ENCODE measurements around the gene ISM1.

ISM1 gene

GRCh38 chr20:13256606-13257005 lies 35.5 kb downstream of the ISM1 start:
- no peak for ATAC-seq
- TF ChIP-seq, protein P1, sequence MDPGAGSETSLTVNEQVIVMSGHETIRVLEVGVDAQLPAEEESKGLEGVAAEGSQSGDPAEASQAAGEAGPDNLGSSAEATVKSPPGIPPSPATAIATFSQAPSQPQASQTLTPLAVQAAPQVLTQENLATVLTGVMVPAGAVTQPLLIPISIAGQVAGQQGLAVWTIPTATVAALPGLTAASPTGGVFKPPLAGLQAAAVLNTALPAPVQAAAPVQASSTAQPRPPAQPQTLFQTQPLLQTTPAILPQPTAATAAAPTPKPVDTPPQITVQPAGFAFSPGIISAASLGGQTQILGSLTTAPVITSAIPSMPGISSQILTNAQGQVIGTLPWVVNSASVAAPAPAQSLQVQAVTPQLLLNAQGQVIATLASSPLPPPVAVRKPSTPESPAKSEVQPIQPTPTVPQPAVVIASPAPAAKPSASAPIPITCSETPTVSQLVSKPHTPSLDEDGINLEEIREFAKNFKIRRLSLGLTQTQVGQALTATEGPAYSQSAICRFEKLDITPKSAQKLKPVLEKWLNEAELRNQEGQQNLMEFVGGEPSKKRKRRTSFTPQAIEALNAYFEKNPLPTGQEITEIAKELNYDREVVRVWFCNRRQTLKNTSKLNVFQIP (CRISPR knock-in tag; IDR thresholded peaks at IDR 0.05; ENCODE audit: borderline replicate concordance, low read depth) = no peak
- TF ChIP-seq CSRNP3 (CRISPR knock-in tag; IDR thresholded peaks at IDR 0.05) (no peak), CREB5 (CRISPR knock-in tag; IDR thresholded peaks at IDR 0.05; ENCODE audit: low read depth) (no peak), ISL1 (CRISPR knock-in tag; IDR thresholded peaks at IDR 0.05) (no peak), ZNF70 (CRISPR knock-in tag; IDR thresholded peaks at IDR 0.05) (no peak), CSDC2 (CRISPR knock-in tag; IDR thresholded peaks at IDR 0.05) (no peak), RARB (CRISPR knock-in tag; IDR thresholded peaks at IDR 0.05) (no peak), ZNF565 (CRISPR knock-in tag; conservative IDR thresholded peaks at IDR 0.05; ENCODE audit: low read depth) (no peak), PPARA (CRISPR knock-in tag; IDR thresholded peaks at IDR 0.05; ENCODE audit: borderline replicate concordance) (no peak), GLIS3 (CRISPR knock-in tag; IDR thresholded peaks at IDR 0.05) (no peak), ZFP30 (CRISPR knock-in tag; IDR thresholded peaks at IDR 0.05) (no peak), TOX (CRISPR knock-in tag; IDR thresholded peaks at IDR 0.05; ENCODE audit: borderline replicate concordance) (no peak), ESRRG (CRISPR knock-in tag; IDR thresholded peaks at IDR 0.05) (no peak), ZNF8 (CRISPR knock-in tag; IDR thresholded peaks at IDR 0.05) (no peak), PATZ1 (CRISPR knock-in tag; IDR thresholded peaks at IDR 0.05; ENCODE audit: borderline replicate concordance) (no peak), TCF4 (CRISPR knock-in tag; IDR thresholded peaks at IDR 0.05; ENCODE audit: borderline replicate concordance) (no peak), ZFP3 (CRISPR knock-in tag; IDR thresholded peaks at IDR 0.05) (no peak), BACH2 (CRISPR knock-in tag; IDR thresholded peaks at IDR 0.05; ENCODE audit: borderline replicate concordance) (no peak), OSR1 (CRISPR knock-in tag; IDR thresholded peaks at IDR 0.05) (no peak)
- TF ChIP-seq, protein P2, sequence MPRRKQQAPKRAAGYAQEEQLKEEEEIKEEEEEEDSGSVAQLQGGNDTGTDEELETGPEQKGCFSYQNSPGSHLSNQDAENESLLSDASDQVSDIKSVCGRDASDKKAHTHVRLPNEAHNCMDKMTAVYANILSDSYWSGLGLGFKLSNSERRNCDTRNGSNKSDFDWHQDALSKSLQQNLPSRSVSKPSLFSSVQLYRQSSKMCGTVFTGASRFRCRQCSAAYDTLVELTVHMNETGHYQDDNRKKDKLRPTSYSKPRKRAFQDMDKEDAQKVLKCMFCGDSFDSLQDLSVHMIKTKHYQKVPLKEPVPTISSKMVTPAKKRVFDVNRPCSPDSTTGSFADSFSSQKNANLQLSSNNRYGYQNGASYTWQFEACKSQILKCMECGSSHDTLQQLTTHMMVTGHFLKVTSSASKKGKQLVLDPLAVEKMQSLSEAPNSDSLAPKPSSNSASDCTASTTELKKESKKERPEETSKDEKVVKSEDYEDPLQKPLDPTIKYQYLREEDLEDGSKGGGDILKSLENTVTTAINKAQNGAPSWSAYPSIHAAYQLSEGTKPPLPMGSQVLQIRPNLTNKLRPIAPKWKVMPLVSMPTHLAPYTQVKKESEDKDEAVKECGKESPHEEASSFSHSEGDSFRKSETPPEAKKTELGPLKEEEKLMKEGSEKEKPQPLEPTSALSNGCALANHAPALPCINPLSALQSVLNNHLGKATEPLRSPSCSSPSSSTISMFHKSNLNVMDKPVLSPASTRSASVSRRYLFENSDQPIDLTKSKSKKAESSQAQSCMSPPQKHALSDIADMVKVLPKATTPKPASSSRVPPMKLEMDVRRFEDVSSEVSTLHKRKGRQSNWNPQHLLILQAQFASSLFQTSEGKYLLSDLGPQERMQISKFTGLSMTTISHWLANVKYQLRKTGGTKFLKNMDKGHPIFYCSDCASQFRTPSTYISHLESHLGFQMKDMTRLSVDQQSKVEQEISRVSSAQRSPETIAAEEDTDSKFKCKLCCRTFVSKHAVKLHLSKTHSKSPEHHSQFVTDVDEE (CRISPR knock-in tag; IDR thresholded peaks at IDR 0.05) = no peak

- ATAC-seq = no peak
- no peak for TF ChIP-seq PPARA (CRISPR knock-in tag; IDR thresholded peaks at IDR 0.05; ENCODE audit: borderline replicate concordance)
- TF ChIP-seq ZFP3 (CRISPR knock-in tag; IDR thresholded peaks at IDR 0.05) = no peak
- TF ChIP-seq BACH2 (CRISPR knock-in tag; IDR thresholded peaks at IDR 0.05; ENCODE audit: borderline replicate concordance) = no peak
- no peak for TF ChIP-seq PATZ1 (CRISPR knock-in tag; IDR thresholded peaks at IDR 0.05; ENCODE audit: borderline replicate concordance)
- TF ChIP-seq, protein P1 (CRISPR knock-in tag; IDR thresholded peaks at IDR 0.05; ENCODE audit: borderline replicate concordance, low read depth) = no peak
- TF ChIP-seq GLIS3 (CRISPR knock-in tag; IDR thresholded peaks at IDR 0.05) = no peak
- no peak for TF ChIP-seq RARB (CRISPR knock-in tag; IDR thresholded peaks at IDR 0.05)
- no peak for TF ChIP-seq ESRRG (CRISPR knock-in tag; IDR thresholded peaks at IDR 0.05)
- no peak for TF ChIP-seq ZNF565 (CRISPR knock-in tag; conservative IDR thresholded peaks at IDR 0.05; ENCODE audit: low read depth)
- TF ChIP-seq ZNF70 (CRISPR knock-in tag; IDR thresholded peaks at IDR 0.05) = no peak
- TF ChIP-seq ZC3H10 (CRISPR knock-in tag; IDR thresholded peaks at IDR 0.05) = no peak
- no peak for TF ChIP-seq ISL1 (CRISPR knock-in tag; IDR thresholded peaks at IDR 0.05)
- TF ChIP-seq CSDC2 (CRISPR knock-in tag; IDR thresholded peaks at IDR 0.05) = no peak
- no peak for TF ChIP-seq OSR1 (CRISPR knock-in tag; IDR thresholded peaks at IDR 0.05)
- TF ChIP-seq ZNF8 (CRISPR knock-in tag; IDR thresholded peaks at IDR 0.05) = no peak
- TF ChIP-seq, protein P2 (CRISPR knock-in tag; IDR thresholded peaks at IDR 0.05) = no peak
Observed at GRCh38 chr20:13259921-13260320, 38.8 kb downstream of the ISM1 start.
